Measurements from ENCODE around the gene TFR2.

DNA sequence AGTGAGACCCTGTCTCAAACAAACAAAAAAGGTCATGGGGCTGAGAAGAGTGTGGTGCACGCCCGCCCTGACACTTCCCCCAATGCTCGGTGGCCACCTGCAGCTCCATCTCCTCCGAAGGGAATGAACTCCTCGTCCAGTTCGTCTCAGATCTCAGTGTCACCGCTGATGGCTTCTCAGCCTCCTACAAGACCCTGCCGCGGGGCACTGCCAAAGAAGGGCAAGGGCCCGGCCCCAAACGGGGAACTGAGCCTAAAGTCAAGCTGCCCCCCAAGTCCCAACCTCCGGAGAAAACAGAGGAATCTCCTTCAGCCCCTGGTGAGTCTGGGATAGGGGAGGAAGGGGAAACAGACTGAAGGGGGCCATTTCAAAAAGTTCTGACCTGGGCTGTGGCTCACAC is 35.0 kb downstream of the TFR2 start:
- TF ChIP-seq, protein P1, sequence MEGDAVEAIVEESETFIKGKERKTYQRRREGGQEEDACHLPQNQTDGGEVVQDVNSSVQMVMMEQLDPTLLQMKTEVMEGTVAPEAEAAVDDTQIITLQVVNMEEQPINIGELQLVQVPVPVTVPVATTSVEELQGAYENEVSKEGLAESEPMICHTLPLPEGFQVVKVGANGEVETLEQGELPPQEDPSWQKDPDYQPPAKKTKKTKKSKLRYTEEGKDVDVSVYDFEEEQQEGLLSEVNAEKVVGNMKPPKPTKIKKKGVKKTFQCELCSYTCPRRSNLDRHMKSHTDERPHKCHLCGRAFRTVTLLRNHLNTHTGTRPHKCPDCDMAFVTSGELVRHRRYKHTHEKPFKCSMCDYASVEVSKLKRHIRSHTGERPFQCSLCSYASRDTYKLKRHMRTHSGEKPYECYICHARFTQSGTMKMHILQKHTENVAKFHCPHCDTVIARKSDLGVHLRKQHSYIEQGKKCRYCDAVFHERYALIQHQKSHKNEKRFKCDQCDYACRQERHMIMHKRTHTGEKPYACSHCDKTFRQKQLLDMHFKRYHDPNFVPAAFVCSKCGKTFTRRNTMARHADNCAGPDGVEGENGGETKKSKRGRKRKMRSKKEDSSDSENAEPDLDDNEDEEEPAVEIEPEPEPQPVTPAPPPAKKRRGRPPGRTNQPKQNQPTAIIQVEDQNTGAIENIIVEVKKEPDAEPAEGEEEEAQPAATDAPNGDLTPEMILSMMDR (IDR thresholded peaks at IDR 0.05): no peak
- TF ChIP-seq POLR2A (IDR thresholded peaks at IDR 0.05): no peak

Measured in Peyer's patch (tissue), 4 donors.